Stimulated activated CD8-positive, alpha-beta memory T cell treated with anti-CD3 and anti-CD28 coated beads, Interleukin-15, amount 100 ng/mL, for 48 hours (primary cell): ENCODE measurements around the gene CATSPERD.
A peak's percentile ranks its signal among the peaks of the same experiment; 100 is the strongest.

Experiments used
- DNase-seq, 2 donors: peaks; one replicate each; pipeline ENCODE4 v3.0.0-alpha.2; 2020; ENCODE audit warnings: low read depth in 2 of 2

Gene CATSPERD

GRCh38 chr19:5784581-5785147, 64.2 kb downstream of the CATSPERD start, which contains the start of gene PRR22:
Gene PRR22, minus strand, starts transcription at chr19:5784746. Its CDS starts 86 bp downstream, at chr19:5784660.
- DNase-seq = no peak

DNA sequence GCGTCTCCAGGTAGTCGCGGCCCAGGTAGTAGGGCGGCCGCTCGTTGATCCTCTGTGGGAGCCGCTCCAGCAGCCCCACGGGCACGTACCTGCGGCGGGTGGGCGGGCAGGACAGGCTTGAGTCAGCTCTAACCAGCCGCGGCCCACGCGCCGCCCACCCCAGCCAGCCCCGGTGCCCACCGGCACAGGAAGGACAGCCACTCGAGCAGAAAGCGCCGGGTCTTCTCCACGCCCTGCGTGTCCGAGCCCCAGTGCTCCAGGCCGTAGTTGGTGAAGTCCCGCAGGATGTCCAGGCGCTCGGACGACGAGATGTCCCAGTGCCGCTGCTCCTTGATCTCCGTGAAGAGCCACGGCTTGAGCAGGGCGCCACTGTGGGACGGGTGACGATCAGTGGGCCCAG, 65.0 kb downstream of the CATSPERD start:
- no peak for DNase-seq

- no peak for DNase-seq
Measured at GRCh38 chr19:5786593-5787408, 66.4 kb downstream of the CATSPERD start.

- no peak for DNase-seq
Measured at GRCh38 chr19:5787409-5788182, 67.2 kb downstream of the CATSPERD start.

- DNase-seq = no peak
Measured at GRCh38 chr19:5788422-5788821, 68.0 kb downstream of the CATSPERD start.

DNA sequence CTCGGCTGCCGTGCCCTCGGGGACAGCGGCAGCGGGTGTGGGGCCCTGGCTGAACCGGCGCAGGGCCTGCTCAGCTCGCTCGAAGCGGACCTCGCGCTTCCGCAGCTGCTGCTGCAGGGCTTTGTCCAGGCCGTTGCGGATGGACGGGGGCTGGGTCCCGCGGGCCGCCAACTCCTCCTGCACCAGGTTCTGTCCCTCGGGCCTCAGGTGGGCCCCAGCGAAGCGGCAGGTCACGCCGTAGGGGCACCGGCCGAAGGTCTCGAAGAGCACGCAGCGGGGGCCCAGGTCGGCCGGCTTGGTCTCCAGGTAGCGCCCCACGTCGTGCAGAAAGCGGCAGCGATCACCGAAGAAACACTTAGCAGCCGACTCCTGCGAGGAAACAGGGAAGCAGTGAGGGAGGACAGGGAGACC, 68.9 kb downstream of the CATSPERD start:
- no peak for DNase-seq

DNA sequence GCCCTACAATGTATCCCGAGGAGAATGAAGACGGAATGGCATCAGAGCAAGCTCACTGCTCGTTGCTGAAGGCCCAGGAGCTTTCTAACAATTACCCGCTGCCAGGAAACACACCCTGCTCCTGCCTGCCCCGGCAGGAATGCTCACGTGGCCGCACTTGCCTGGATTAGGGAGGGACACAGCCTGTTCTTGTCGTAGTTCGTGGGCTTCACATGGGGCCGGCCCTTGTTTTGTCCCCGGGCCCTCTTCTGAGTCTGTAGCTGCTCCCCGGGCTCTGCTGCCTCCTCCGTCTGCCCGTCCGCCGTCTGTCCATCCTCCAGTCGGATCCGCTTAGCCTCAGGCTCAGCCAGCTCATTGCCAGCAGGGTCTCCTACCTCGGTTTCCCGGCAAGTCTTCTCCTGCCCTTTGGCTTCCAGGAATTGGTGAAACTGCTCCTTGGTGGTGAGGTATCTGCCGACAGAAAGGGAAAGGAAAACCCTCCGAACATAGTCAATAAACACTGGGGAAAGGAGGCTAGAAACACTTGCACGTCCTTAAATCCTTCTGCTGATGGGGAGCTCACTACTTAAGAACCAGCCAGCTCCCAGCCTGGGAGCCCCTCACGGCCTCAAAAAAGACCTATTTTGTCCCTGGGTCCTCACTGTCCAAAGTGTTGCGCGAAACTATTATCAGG, 69.6 kb downstream of the CATSPERD start:
- no peak for DNase-seq

GRCh38 chr19:5790559-5791520, 70.4 kb downstream of the CATSPERD start, which contains the start of gene DUS3L:
Gene DUS3L, minus strand, starts transcription at chr19:5791163. Its CDS starts 22 bp downstream, at chr19:5791141.
- DNase-seq = peak; percentile 92 to 93

DNA sequence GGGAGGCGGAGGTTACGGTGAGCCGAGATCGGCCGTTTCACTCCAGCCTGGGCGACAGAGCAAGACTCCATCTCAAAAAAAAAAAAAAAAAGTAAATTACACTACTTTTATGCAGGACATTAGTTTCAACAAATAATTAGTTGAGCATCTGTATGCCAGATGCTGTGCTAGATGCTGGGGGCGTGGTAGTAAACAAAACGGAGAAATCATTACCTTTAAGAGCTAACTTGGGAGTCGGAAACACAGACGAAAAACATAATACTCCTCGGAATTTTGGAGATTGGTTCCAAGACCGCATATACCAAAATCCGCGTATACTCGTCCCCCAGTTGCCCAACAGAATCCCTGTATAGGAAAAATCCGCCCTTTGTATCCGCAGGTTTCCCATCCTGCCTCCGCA, 71.8 kb downstream of the CATSPERD start:
- DNase-seq = no peak

DNA sequence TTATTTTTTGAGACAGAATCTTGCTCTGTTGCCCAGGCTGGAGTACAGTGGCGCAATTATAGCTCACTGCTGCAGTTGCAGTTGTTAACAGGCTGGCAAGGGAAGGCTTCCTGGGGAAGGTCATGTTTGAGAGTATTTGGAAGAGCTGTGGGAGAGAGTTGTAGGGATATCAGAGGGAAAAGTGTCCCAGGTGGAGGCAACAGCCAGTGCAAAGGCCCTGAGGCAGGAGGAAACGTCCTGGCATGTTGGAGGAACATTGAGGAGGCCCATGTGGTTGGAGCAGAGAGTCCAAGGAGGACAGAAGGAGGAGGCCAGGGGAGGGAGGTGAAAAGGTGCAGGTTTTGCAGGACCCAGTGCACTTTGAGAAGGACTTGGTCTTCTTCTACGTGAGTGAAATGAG, 72.8 kb downstream of the CATSPERD start:
- no peak for DNase-seq

GRCh38 chr19:5795382-5795919, 75.0 kb downstream of the CATSPERD start:
- no peak for DNase-seq

DNA sequence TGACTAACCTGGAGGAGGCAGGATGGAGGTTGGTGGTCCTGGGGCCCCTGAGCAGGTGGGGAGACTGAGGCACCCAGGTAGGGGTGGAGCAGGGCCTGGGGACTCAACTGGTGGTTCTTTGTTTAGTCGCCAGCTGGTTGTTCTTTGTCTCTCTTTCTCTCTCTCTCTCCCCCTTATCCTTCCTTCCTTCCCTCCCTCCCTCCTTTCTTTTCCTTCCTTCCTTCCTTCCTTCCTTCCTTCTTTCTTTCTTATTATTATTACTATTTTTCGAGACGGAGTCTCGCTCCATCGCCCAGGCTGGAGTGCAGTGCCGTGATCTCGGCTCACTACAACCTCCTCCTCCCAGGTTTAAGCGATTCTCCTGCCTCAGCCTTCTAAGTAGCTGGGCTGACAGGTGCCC, 77.8 kb downstream of the CATSPERD start:
- DNase-seq = no peak

DNA sequence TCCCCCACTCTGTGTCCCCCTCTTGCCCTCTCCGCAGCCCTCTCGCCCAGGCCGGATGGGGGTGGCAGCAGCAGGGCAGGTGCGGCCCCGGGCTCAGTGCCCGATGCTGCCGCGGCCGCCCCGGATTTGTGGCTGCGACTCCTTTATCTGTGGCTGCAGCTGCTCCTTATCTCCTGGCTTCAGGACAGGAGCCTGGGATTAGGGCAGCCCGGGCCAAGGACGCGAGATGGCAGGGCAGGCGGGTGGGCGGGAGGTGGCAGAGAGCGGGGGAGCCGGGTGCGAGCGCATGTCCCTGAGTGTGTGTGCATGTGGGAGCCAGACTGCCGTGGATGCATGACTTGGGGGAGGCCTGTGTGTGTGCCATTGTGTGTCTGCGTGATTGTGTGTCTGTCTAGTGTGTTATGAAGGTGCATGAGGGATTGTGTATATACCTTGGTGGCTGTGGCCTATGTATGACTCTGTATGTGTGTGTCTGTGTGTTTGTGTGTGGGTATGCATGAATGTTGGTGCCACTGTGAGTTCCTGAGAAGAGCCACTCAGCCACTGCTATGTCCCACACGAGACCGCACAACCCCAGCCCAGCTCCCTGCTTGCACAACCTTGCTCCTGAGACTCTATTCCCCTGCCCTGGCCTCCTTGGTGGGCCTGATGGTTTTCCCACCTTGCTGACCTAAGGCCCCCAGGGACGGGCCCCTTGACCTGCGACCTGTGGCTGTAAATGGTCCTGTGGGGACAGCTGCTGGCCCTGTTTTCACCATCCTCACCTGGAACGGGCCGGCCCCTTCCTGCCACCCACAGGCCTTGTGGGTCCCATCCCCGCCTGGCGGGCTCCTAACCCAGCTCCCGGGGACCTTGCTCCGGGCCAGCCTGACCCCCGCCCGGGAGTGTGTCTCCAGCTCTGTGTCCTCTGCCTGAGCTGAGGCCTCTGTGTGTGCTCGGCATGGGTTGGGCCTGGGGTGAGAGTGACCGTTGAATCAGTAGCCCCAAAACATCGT, 79.1 kb downstream of the CATSPERD start:
- DNase-seq = no peak

GRCh38 chr19:5800361-5801270, 80.2 kb downstream of the CATSPERD start:
- no peak for DNase-seq

DNA sequence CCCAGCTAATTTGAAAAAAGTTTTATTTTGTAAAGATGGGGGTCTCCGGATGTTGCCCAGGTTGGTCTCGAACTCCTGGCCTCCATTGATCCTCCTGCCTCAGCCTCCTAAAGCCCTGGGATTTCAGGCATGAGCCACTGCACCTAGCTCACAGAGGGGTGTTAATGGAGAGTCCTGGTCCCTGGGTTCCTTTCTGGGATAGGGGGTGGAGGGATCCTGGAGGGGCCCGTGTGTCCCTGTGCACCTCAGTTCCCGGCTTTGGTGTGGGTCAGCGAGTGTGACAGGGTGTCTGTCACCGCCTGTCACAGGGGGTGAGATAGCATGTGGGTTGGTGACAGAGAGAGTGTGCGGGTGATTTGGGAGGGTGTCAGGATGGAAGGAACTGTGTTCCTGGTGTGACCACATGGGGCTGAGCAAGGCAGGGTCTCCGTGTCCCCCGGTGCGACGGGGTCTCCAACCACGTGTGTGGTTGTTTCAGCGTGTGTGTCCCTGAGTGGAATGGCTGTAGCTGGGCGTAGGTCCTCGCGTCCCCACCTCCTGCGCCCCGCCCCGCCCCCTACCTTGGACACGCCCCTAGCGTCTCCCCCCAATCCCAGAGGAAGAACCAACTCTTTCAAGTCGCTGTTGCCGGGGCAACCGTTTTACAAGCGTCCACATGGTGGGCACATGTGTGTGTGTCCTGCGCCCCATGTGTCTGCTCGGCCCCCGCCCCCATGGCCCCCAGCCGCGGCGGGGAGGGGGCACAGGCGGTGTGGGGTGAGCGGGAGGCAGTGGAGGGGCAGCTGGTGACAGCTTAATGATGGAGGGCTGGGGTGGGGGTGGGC, 81.6 kb downstream of the CATSPERD start:
- no peak for DNase-seq

GRCh38 chr19:5803441-5803751, 83.0 kb downstream of the CATSPERD start:
- DNase-seq = no peak

DNA sequence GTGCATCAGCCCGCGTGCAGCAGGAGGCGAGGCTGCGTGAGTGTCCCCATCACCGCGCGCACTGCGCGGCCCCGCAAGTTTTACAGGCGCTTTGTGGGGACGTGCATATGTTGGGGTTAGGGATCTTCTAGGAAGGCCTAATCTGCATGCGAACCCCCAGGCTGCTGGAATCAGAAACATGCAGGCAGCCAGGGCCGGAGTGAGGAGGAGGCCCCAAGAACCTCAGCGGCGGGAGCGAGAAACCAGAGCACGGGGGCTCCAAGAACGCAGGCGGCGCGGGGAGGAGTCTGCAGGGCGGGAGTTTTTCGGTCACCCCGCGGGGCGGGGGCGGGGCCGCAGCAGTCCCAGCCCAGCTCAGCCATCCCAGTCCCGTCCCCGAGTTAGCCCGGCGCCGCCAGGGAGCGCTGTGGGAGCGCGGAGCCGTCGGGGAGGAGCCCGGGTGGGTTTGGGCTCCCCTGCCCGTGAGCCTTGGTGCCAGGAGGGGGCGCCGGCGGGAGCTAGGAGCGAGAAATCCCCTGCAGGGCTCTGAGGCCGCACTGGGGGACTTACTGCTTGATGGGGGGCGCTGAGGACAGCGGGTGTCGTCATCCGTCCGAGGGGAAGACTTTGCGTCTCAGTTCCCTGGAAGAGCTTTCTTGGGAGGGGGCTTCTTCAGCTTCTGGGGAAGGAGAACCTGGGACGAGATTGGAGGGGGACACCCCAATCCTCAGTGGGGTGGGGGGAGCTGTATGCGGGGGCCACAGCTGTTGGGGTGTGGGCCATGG, 83.5 kb downstream of the CATSPERD start:
- peak; percentile 91 to 92 for DNase-seq
